Sigmoid colon (tissue), 7 donors: ENCODE data around the gene USP24. TPM values are rescaled to one million over a fixed set of nuclear protein-coding genes. Genes with fewer than 3 reads are reported as not detected.
A peak's percentile ranks its signal among the peaks of the same experiment; 100 is the strongest.

ENCODE experiments used
- DNase-seq: peaks from one replicate; pipeline ENCODE4 v3.0.0-alpha.2; 2019
- H3K27ac ChIP-seq, 4 donors: fragments of 200-600 bp; sonication (generic); one replicate each; pipeline ENCODE4 v1.5.1; 2016 to 2019; ENCODE audit warnings: mild to moderate bottlenecking in 1 of 4
- H3K27me3 ChIP-seq, 3 donors: fragments of 200-600 bp; sonication (generic); one replicate each; pipeline ENCODE4 v1.5.1; 2019; ENCODE audit warnings: mild to moderate bottlenecking in 1 of 3
- H3K36me3 ChIP-seq, 4 donors: fragments of 200-600 bp; sonication (generic); one replicate each; pipeline ENCODE4 v1.5.1; 2016 to 2019
- H3K4me1 ChIP-seq, 4 donors: fragments of 200-600 bp; sonication (generic); one replicate each; pipeline ENCODE4 v1.5.1; 2017 to 2019
- H3K4me3 ChIP-seq, 4 donors: fragments of 200-600 bp; sonication (generic); one replicate each; pipeline ENCODE4 v1.5.1; 2017 to 2019; ENCODE audit warnings: mild to moderate bottlenecking in 2 of 4, moderate library complexity in 1 of 4
- H3K9me3 ChIP-seq, 4 donors: fragments of 200-600 bp in 3 of 4; sonication (generic) in 3 of 4; one replicate each; pipeline versions ENCODE4 v1.5.1 to v1.6.1; 2013 to 2019
- EP300 ChIP-seq, 4 donors: sonication (generic); formaldehyde crosslinking; IDR thresholded peaks; one replicate each; pipeline ENCODE4 v1.6.1; 2017; ENCODE audit warnings: antibody characterized with exemption in 4 of 4
- POLR2A ChIP-seq, 2 donors: fragments of 450-650 bp; IDR thresholded peaks; one replicate each; pipeline ENCODE4 v1.6.1; 2016; ENCODE audit warnings: antibody characterized with exemption in 2 of 2, mild to moderate bottlenecking in 2 of 2, moderate library complexity in 2 of 2
- POLR2AphosphoS5 ChIP-seq, 4 donors: sonication (generic); formaldehyde crosslinking; IDR thresholded peaks; one replicate each; pipeline ENCODE4 v1.6.1; 2017; ENCODE audit warnings: antibody characterized with exemption in 4 of 4
- WGBS, 2 donors: extraction: QIAGEN DNeasy Blood & Tissue Kit; methylation state at CpG; one replicate each; pipeline ENCODE4 v1.1.7; 2013; 5-methylcytosine and 5-hydroxymethylcytosine counted together
- intact Hi-C: fragments of 100-400 bp; cut with DNase I; formaldehyde crosslinking; loops from one replicate; pipeline ENCODE4 v1.15.1; 2023
- polyA plus RNA-seq, 3 donors: library from polyadenylated mRNA; stranded (reverse); fragments of 200-250 nt; gene quantifications; one replicate each; pipeline ENCODE4 v1.2.3, GENCODE V29; 2013
- total RNA-seq, 4 donors: library from RNA; depleted of rRNA; stranded (reverse); fragments of >200 nt; gene quantifications; one replicate each; pipeline ENCODE4 v1.1.0, GENCODE V29; 2016
- TF ChIP-seq, protein P1 (sequence below), 4 experiments: fragments of 450-650 bp in 3 of 4; fragments of 200-600 bp in 1 of 4; IDR thresholded peaks; one replicate each; pipeline ENCODE4 v1.5.1; 2016 to 2019; ENCODE audit warnings: antibody characterized with exemption in 4 of 4, mild to moderate bottlenecking in 3 of 4, moderate library complexity in 2 of 4
- donor health status: healthy with polysubstance abuse.
- donor health status: Bipolar disorder and iron deficiency.
- donor health status: healthy.

USP24 gene
- total and polyA plus RNA-seq, 7 donors, result 3.6 to 66.2 (median 46.4) TPM

DNA sequence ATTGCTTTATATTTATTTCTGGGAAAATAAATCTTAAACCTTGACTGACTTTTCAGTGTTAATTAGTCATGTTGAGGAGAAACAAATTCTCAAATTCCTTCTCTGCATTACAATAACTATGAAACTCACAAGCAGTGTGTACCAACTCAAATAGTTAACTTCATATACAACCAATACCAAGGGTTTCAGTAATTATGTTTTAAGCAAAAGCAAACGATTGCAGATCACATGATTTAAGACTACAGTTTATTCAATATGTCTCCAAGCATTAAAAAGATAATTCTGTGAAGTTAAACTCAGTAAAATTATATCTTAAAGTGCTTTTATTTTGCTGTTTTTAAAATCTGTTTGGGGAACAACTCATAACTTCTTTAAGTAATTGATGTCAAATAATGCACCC lies 147.2 kb downstream of the USP24 start:
- Histone ChIP-seq H3K27me3 (no peaks in the 10 kb centered on the region), H3K36me3 (peaks cover 27 to 60% (median 43%) of the 10 kb centered on the region in 4 donors), H3K27ac (no peak overlapping the region), H3K4me3 (no peak overlapping the region), H3K4me1 (peaks cover 0 to 31% (median 29%) of the 10 kb centered on the region in 4 donors), H3K9me3 (no peaks in the 10 kb centered on the region)
- no peak for DNase-seq
- intact Hi-C loops, result loop anchor here (10.0 kb wide), 1 partner anchor 207 kb away; no protein-coding TSS in a partner anchor
- WGBS, 2 donors, result 39 to 79% methylated on average over 1 of the region's 1 CpG
- TF ChIP-seq POLR2A (IDR thresholded peaks at IDR 0.05) (no peak), POLR2AphosphoS5 (IDR thresholded peaks at IDR 0.05) (no peak), EP300 (IDR thresholded peaks at IDR 0.05) (no peak)
- TF ChIP-seq, protein P1, sequence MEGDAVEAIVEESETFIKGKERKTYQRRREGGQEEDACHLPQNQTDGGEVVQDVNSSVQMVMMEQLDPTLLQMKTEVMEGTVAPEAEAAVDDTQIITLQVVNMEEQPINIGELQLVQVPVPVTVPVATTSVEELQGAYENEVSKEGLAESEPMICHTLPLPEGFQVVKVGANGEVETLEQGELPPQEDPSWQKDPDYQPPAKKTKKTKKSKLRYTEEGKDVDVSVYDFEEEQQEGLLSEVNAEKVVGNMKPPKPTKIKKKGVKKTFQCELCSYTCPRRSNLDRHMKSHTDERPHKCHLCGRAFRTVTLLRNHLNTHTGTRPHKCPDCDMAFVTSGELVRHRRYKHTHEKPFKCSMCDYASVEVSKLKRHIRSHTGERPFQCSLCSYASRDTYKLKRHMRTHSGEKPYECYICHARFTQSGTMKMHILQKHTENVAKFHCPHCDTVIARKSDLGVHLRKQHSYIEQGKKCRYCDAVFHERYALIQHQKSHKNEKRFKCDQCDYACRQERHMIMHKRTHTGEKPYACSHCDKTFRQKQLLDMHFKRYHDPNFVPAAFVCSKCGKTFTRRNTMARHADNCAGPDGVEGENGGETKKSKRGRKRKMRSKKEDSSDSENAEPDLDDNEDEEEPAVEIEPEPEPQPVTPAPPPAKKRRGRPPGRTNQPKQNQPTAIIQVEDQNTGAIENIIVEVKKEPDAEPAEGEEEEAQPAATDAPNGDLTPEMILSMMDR (IDR thresholded peaks at IDR 0.05), result no peak

DNA sequence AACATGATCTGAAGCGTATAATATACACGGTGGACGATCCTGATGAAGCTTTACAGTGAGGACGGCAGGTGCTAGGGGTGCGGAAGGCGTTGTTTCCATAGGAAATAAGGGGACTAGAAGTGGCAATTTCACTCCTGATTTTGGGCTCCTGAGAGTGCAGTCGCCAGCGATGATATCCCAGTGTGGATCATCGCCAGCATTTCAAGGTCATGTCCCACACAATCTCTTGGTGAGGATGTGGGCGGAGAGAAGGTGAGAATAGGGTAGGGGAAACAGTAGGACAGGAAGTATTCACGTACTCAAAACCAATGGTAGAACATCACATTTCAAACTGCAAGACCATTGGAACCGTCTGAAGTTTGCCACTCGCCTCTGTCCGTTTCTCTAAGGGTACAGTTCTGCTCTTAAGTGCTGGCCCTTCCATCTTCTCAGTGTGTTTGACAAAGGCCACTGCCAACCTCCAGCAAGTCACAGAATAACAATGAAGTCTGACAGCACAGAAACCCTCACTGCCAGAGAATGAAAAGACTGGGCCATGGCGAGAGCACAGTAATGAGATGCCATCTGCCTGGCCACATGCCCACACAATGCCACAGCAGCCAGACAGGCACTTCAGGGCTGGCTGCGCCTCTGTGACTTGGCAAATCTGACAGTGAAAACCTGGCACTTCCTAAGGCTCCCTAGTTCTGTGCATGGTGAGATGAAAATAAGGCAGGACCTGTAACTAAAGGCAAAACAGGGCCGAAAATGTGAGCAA lies 148.0 kb downstream of the USP24 start:
- Histone ChIP-seq H3K4me1 (peaks cover 0 to 35% (median 33%) of the 10 kb centered on the region in 4 donors), H3K27me3 (no peaks in the 10 kb centered on the region), H3K4me3 (no peak overlapping the region), H3K27ac (peak overlapping the region in 2 of 4 donors; percentile 2 to 5), H3K9me3 (no peaks in the 10 kb centered on the region), H3K36me3 (peaks cover 21 to 53% (median 36%) of the 10 kb centered on the region in 4 donors)
- WGBS, 2 donors, result 93 to 94% methylated on average over 17 of the region's 17 CpGs
- intact Hi-C loops, result loop anchor here (10.0 kb wide), 1 partner anchor 208 kb away; no protein-coding TSS in a partner anchor
- no peak for DNase-seq
- TF ChIP-seq POLR2A (IDR thresholded peaks at IDR 0.05) (no peak), EP300 (IDR thresholded peaks at IDR 0.05) (no peak), POLR2AphosphoS5 (IDR thresholded peaks at IDR 0.05) (no peak)
- TF ChIP-seq, protein P1 (IDR thresholded peaks at IDR 0.05), result no peak

DNA sequence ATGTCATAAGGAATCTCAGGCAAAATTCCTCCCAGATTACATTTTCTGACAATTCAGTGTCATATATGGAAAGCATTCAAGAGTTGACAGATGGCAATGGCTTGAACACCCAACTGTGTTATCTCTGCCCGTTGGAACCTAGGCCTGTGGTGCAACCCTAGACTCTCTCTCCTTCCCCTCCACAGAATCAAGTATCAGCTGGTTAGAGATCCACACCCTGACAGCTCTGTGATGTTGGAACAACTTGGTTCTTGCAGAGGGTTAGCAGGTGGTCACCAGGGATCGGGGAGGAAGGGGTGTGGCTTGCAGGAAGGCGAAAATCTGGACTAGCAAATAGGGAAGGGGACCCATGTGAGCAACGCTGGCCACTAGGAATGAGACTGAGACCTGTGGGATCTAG lies 149.5 kb downstream of the USP24 start:
- H3K27me3 ChIP-seq, result no peaks in the 10 kb centered on the region
- TF ChIP-seq POLR2AphosphoS5 (IDR thresholded peaks at IDR 0.05) (no peak), EP300 (IDR thresholded peaks at IDR 0.05) (no peak), POLR2A (IDR thresholded peaks at IDR 0.05) (peak in 1 of 2 donors; percentile 7)
- TF ChIP-seq, protein P1 (IDR thresholded peaks at IDR 0.05), result no peak
- peaks cover 12 to 37% (median 21%) of the 10 kb centered on the region in 4 donors for H3K36me3 ChIP-seq
- H3K4me3 ChIP-seq, result no peak overlapping the region
- intact Hi-C loops, result loop anchor here (10.0 kb wide), 1 partner anchor 209 kb away; no protein-coding TSS in a partner anchor
- H3K27ac ChIP-seq, result peak overlapping the region; percentile 53 to 78 (median 74)
- H3K9me3 ChIP-seq, result no peaks in the 10 kb centered on the region
- 90 to 92% methylated on average over 4 of the region's 4 CpGs for WGBS, 2 donors
- no peak for DNase-seq
- peaks cover 0 to 40% (median 37%) of the 10 kb centered on the region in 4 donors for H3K4me1 ChIP-seq

DNA sequence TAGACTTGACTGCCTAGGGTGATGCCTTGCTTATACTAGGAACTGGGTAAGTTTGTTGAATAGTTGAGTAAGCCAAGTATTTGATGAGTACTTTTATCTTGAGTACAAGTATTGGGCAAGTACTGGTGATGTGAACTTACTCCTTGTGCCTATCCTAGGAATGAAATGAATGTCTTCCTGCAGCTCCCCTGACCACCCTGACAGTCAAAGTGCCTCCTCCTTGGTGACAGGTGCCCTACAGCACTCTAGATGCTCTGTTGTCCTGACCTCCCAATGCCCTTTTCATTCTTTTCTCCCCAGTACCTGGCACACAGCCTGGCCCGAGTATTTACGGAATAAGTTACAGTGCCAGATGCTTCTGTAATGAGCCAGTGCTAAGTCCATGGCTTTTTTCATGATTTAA lies 150.3 kb downstream of the USP24 start:
- Histone ChIP-seq H3K4me1 (peaks cover 0 to 40% (median 37%) of the 10 kb centered on the region in 4 donors), H3K4me3 (no peak overlapping the region), H3K9me3 (no peaks in the 10 kb centered on the region), H3K36me3 (peaks cover 4 to 30% (median 13%) of the 10 kb centered on the region in 4 donors), H3K27ac (peak overlapping the region; percentile 53 to 78 (median 74)), H3K27me3 (no peaks in the 10 kb centered on the region)
- TF ChIP-seq EP300 (IDR thresholded peaks at IDR 0.05) (no peak), POLR2AphosphoS5 (IDR thresholded peaks at IDR 0.05) (peak in 1 of 4 donors; percentile 38)
- TF ChIP-seq, protein P1 (IDR thresholded peaks at IDR 0.05), result no peak
- no peak for DNase-seq
- 41 to 55% methylated on average over 2 of the region's 2 CpGs for WGBS, 2 donors
- intact Hi-C loops, result loop anchor here (10.0 kb wide), 1 partner anchor 210 kb away; no protein-coding TSS in a partner anchor
